K562 (cell line): Measurements from ENCODE around the gene RHCG. TPM values are rescaled to one million over a fixed set of nuclear protein-coding genes. Genes with fewer than 3 reads are reported as not detected.

ENCODE experiments used
- ATAC-seq: fragments of 200-7000 bp; cut with Tn5 transposase; 3 replicates; pipeline ENCODE4 v1.9.1; 2020; ENCODE audit warnings: moderate library complexity
- BruUV-seq: library from RNA; stranded (reverse); fragments of 400-500 nt; replicated peaks from 2 replicates; lab custom pipeline; 2021; lab: Mats Ljungman, UMichigan
- CTCF ChIA-PET: fragments of 300-600 bp; formaldehyde crosslinking; extraction: SDS; loops from one replicate; lab custom pipeline; 2021; ENCODE audit warnings: low intra/inter-chr PET ratio; lab: Yijun Ruan, JAX
- POLR2A ChIA-PET: fragments of 300-600, 350-650 bp; sonication (Branson Sonifier 250); formaldehyde crosslinking; extraction: SDS; loops from one replicate; lab custom pipeline; 2021; ENCODE audit warnings: antibody characterized with exemption, inconsistent platforms; lab: Yijun Ruan, JAX
- DNase-seq, 4 experiments: peaks; one replicate each; pipeline versions ENCODE4 v3.0.0 to v3.0.0-alpha.2; 2011 to 2018; ENCODE audit warnings: low spot score in 3 of 4, mixed read lengths in 3 of 4; ENCODE audit errors: extremely low read depth in 1 of 4
- FAIRE-seq: peaks from 2 replicates; lab custom pipeline; 2011; peaks lifted over from hg19 to GRCh38; lab: Jason Lieb, UNC
- H2AFZ ChIP-seq: 2 replicates; pipeline ENCODE4 v1.6.0; 2011; ENCODE audit warnings: low read depth, low read length, control low read depth, inconsistent platforms
- H3K27ac ChIP-seq: fragments of 200-600 bp; 3 replicates; pipeline ENCODE4 v1.8.0; 2011; ENCODE audit warnings: low read depth, mild to moderate bottlenecking, control low read depth, inconsistent platforms, low read length, moderate library complexity, mixed read lengths; ENCODE audit errors: extremely low read depth
- H3K27me3 ChIP-seq, 2 experiments: fragments of 300-600 bp in 1 of 2; 2 replicates in 1 of 2; 3 replicates in 1 of 2; pipeline versions ENCODE4 v1.6.0 to v1.8.0; 2011; ENCODE audit warnings: inconsistent platforms in 2 of 2, low read length in 2 of 2, mild to moderate bottlenecking in 1 of 2, mixed read lengths in 1 of 2, moderate library complexity in 1 of 2; ENCODE audit not compliant: control insufficient read depth in 2 of 2, insufficient read depth in 2 of 2
- H3K36me3 ChIP-seq: fragments of 300-600 bp; 3 replicates; pipeline ENCODE4 v1.8.0; 2011; ENCODE audit warnings: mild to moderate bottlenecking, low read length, inconsistent platforms; ENCODE audit not compliant: control insufficient read depth, insufficient read depth
- H3K4me1 ChIP-seq, 2 experiments: fragments of 200-600 bp in 1 of 2; replicated peaks in 1 of 2; 2 replicates in 1 of 2; 3 replicates in 1 of 2; pipeline versions ENCODE4 v1.5.1 to v1.8.0; 2011; ENCODE audit warnings: inconsistent platforms in 2 of 2, low read length in 2 of 2, mild to moderate bottlenecking in 1 of 2, mixed read lengths in 1 of 2, moderate library complexity in 1 of 2; ENCODE audit not compliant: control insufficient read depth in 2 of 2, insufficient read depth in 2 of 2
- H3K4me2 ChIP-seq: 2 replicates; pipeline ENCODE4 v1.6.1; 2011; ENCODE audit warnings: low read length, control low read depth, inconsistent platforms, mixed read lengths; ENCODE audit not compliant: insufficient read depth
- H3K4me3 ChIP-seq: fragments of 200-600 bp; sonication (generic), shearing (Covaris generic); 2 replicates; pipeline ENCODE4 v1.5.1; 2016; ENCODE audit warnings: control low read depth, inconsistent platforms
- H3K79me2 ChIP-seq: fragments of 200-600 bp; 3 replicates; pipeline ENCODE4 v1.8.0; 2011; ENCODE audit warnings: low read length, inconsistent platforms; ENCODE audit not compliant: control insufficient read depth, insufficient read depth
- H3K9ac ChIP-seq, 2 experiments: 2 replicates each; pipeline versions ENCODE4 v1.6.0 to v1.6.1; 2011; ENCODE audit warnings: low read depth in 2 of 2, low read length in 2 of 2, control low read depth in 1 of 2, inconsistent platforms in 1 of 2, mild to moderate bottlenecking in 1 of 2, mixed read lengths in 1 of 2; ENCODE audit not compliant: insufficient read depth in 1 of 2
- H3K9me1 ChIP-seq: one replicate; pipeline ENCODE4 v1.6.0; 2011; ENCODE audit warnings: inconsistent platforms, mild to moderate bottlenecking, low read length, moderate library complexity; ENCODE audit not compliant: control insufficient read depth, insufficient read depth
- H3K9me3 ChIP-seq: replicated peaks from 2 replicates; pipeline ENCODE4 v1.5.1; 2011; ENCODE audit warnings: low read depth, low read length, inconsistent platforms; ENCODE audit not compliant: control insufficient read depth, insufficient read depth
- H4K20me1 ChIP-seq: replicated peaks from 2 replicates; pipeline ENCODE4 v1.6.1; 2011; ENCODE audit warnings: low read length, inconsistent platforms, mixed read lengths; ENCODE audit not compliant: control insufficient read depth, insufficient read depth
- ARID4B ChIP-seq: sonication (generic); formaldehyde crosslinking; IDR thresholded peaks from 2 replicates; pipeline ENCODE4 v1.8.0; 2022; ENCODE audit warnings: mild to moderate bottlenecking, missing genetic modification reagents
- BMI1 ChIP-seq: fragments of 150-350 bp; IDR thresholded peaks from 2 replicates; pipeline ENCODE4 v1.6.1; 2014; ENCODE audit warnings: low read length
- CGGBP1 ChIP-seq: fragments of 250-450 bp; sonication (Bioruptor Pico); IDR thresholded peaks from 2 replicates; pipeline ENCODE4 v1.9.0; 2021; ENCODE audit warnings: mild to moderate bottlenecking
- GTF2B ChIP-seq: IDR thresholded peaks from 2 replicates; pipeline ENCODE4 v1.6.1; 2011; ENCODE audit not compliant: insufficient read length; ENCODE audit errors: extremely low read depth
- NFE2 ChIP-seq: IDR thresholded peaks from 2 replicates; pipeline ENCODE4 v1.6.1; 2014; ENCODE audit warnings: antibody characterized with exemption, low read depth
- PRDM10 ChIP-seq: fragments of 450-650 bp; IDR thresholded peaks from 2 replicates; pipeline ENCODE4 v1.6.1; 2018; ENCODE audit not compliant: partially characterized antibody
- TEAD1 ChIP-seq, 2 experiments: fragments of 450-650 bp in 1 of 2; sonication (generic) in 1 of 2; formaldehyde crosslinking; IDR thresholded peaks; 2 replicates each; pipeline versions ENCODE4 v1.4.0 to v1.8.0; 2020 to 2022; ENCODE audit warnings: mild to moderate bottlenecking in 2 of 2, missing genetic modification reagents in 1 of 2
- THAP7 ChIP-seq: fragments of 250-450 bp; sonication (Bioruptor Pico); IDR thresholded peaks from 2 replicates; pipeline ENCODE4 v1.5.0; 2021
- ZNF584 ChIP-seq: fragments of 200-800 bp; sonication (Bioruptor generic); IDR thresholded peaks from 2 replicates; pipeline ENCODE4 v1.6.1; 2016; ENCODE audit warnings: low read depth, mild to moderate bottlenecking, missing genetic modification characterization, missing compliant biosample characterization
- ZNF699 ChIP-seq: fragments of 250-450 bp; sonication (Bioruptor Pico); IDR thresholded peaks from 2 replicates; pipeline ENCODE4 v1.8.0; 2021; ENCODE audit warnings: mild to moderate bottlenecking, moderate library complexity; ENCODE audit not compliant: insufficient replicate concordance
- WGBS: fragments of 100-300 bp; shearing (Covaris generic); methylation state at CpG from one replicate; pipeline ENCODE4 v1.1.6; 2016; ENCODE audit warnings: low coverage, mixed read lengths; ENCODE audit not compliant: insufficient coverage; ENCODE audit errors: missing lambda C conversion rate; 5-methylcytosine and 5-hydroxymethylcytosine counted together
- in situ Hi-C: fragments of 300-500 bp; cut with MboI; formaldehyde crosslinking; loops from 4 replicates; pipeline ENCODE4 v1.15.0; 2018; ENCODE audit warnings: inconsistent platforms, mixed read lengths
- intact Hi-C: fragments of 100-400 bp; cut with micrococcal nuclease; formaldehyde crosslinking; loops from 2 replicates; pipeline ENCODE4 v1.14.2; 2022
- polyA plus RNA-seq, 8 experiments: library from polyadenylated mRNA; depleted of rRNA in 4 of 8; stranded (reverse) in 5 of 8; unstranded in 3 of 8; fragments of >200 nt; fragmentation: Nextera tagmentation in 2 of 8; fragmentation: Illumina TruSeq in 1 of 8; extraction: Ambion mirVana in 2 of 8; extraction: Trizol in 1 of 8; gene quantifications; 2 replicates each; pipeline versions ENCODE4 v1.2.1 to v1.2.3, GENCODE V29; 2011 to 2014; ENCODE audit warnings: inconsistent platforms in 1 of 8, missing spikeins in 1 of 8
- total RNA-seq, 7 experiments: library from RNA; depleted of rRNA in 6 of 7; stranded (reverse); fragments of >200 nt in 6 of 7; fragmentation: Illumina TruSeq in 2 of 7; extraction: Trizol in 2 of 7; gene quantifications; 2 replicates each; pipeline versions ENCODE4 v1.2.1 to v1.2.3, GENCODE V29; 2011 to 2021; ENCODE audit warnings: low replicate concordance in 1 of 7

RHCG gene
- total and polyA plus RNA-seq, 9 of the 15 experiments (the other 6 are each of a cell fraction or from before 2014, with no cell fraction given): not detected

- Histone ChIP-seq H3K9ac (no peak overlapping the region), H3K4me2 (no peak overlapping the region), H3K27ac (no peak overlapping the region), H4K20me1 (0 out of 2 replicates have a peak, but pooled peaks cover 5% of the 10 kb centered on the region), H3K36me3 (no peaks in the 10 kb centered on the region), H3K4me3 (no peak overlapping the region), H3K79me2 (no peaks in the 10 kb centered on the region), H3K27me3 (peaks cover 2 to 24% of the 10 kb centered on the region in 2 experiments), H2AFZ (no peak overlapping the region), H3K9me3 (no peaks in the 10 kb centered on the region), H3K4me1 (no peaks in the 10 kb centered on the region; a peak in 1 of 5 replicates), H3K9me1 (no peaks in the 10 kb centered on the region)
- no peak for FAIRE-seq
- intact Hi-C loops: no loop called here
- no peak for ATAC-seq
- CTCF ChIA-PET: no interaction called here
- 3% methylated on average over 7 of the region's 7 CpGs for WGBS
- DNase-seq: no peak
- in situ Hi-C loops: no loop called here
- POLR2A ChIA-PET: interaction anchor here (0.9 to 1.0 kb wide), 2 partner anchors 19 to 779 kb away, joined by 3 to 5 read pairs; no protein-coding TSS in a partner anchor
- no TSS peak for BruUV-seq
- no peak for TF ChIP-seq ZNF584 (CRISPR knock-in tag)
- no peak for TF ChIP-seq CGGBP1 (CRISPR knock-in tag)
- TF ChIP-seq THAP7 (CRISPR knock-in tag): no peak
- no peak for TF ChIP-seq PRDM10
- TF ChIP-seq NFE2: no peak
- no peak for TF ChIP-seq ZNF699 (CRISPR knock-in tag)
- no peak for TF ChIP-seq TEAD1 (CRISPR knock-in tag; IDR thresholded peaks at IDR 0.05)
- no peak for TF ChIP-seq ARID4B
- TF ChIP-seq BMI1: no peak
- no peak for TF ChIP-seq GTF2B
Measured at GRCh38 chr15:89514186-89514585, 17.8 kb upstream of the RHCG start.
